ENCODE measurements around the gene SHC3.

GRCh38 chr9:89215342-89215741 lies 36.7 kb upstream of the SHC3 start:
- TF ChIP-seq TAF1 (IDR thresholded peaks at IDR 0.05; ENCODE audit: borderline replicate concordance, insufficient read depth, low read length): no peak
- TF ChIP-seq SIN3A (IDR thresholded peaks at IDR 0.05; ENCODE audit: borderline replicate concordance, insufficient read depth, low read length): no peak
- no peak for TF ChIP-seq REST (IDR thresholded peaks at IDR 0.05; ENCODE audit: insufficient read depth in 1 of 2, low read depth in 2 of 2, low read length in 2 of 2)
